Heart right ventricle (tissue), 16 donors: Measurements from ENCODE around the gene CSMD2. TPM values are rescaled to one million over a fixed set of nuclear protein-coding genes. Genes with fewer than 3 reads are reported as not detected.

Source experiments
- ATAC-seq, 8 donors: fragments of 200-7000 bp; cut with Tn5 transposase; one replicate each; pipeline ENCODE4 v1.9.1; 2020; ENCODE audit warnings: mild to moderate bottlenecking in 8 of 8, moderate library complexity in 8 of 8, moderate number of reproducible peaks in 1 of 8
- DNase-seq, 2 donors: peaks; one replicate each; pipeline ENCODE4 v3.0.0-alpha.2; 2020
- H3K27ac ChIP-seq, 10 donors: fragments of 200-600 bp; sonication (generic) in 2 of 10; one replicate each; pipeline versions ENCODE4 v1.5.0 to v1.8.0; 2020 to 2022; ENCODE audit warnings: mild to moderate bottlenecking in 3 of 10
- H3K27me3 ChIP-seq, 7 donors: fragments of 200-600 bp; one replicate each; pipeline ENCODE4 v1.8.0; 2021 to 2022; ENCODE audit warnings: mild to moderate bottlenecking in 2 of 7
- H3K36me3 ChIP-seq, 9 donors: fragments of 200-600 bp; sonication (generic) in 1 of 9; one replicate each; pipeline versions ENCODE4 v1.5.0 to v1.8.0; 2020 to 2022; ENCODE audit warnings: mild to moderate bottlenecking in 2 of 9
- H3K4me1 ChIP-seq, 9 donors: fragments of 200-600 bp; sonication (generic) in 1 of 9; one replicate each; pipeline versions ENCODE4 v1.5.0 to v1.8.0; 2020 to 2022; ENCODE audit warnings: mild to moderate bottlenecking in 4 of 9
- H3K4me3 ChIP-seq, 10 donors: fragments of 200-600 bp; sonication (generic) in 2 of 10; one replicate each; pipeline versions ENCODE4 v1.5.0 to v1.8.0; 2020 to 2022; ENCODE audit warnings: mild to moderate bottlenecking in 7 of 10, moderate library complexity in 2 of 10
- H3K9me3 ChIP-seq, 11 donors: fragments of 200-600 bp in 10 of 11; sonication (generic) in 2 of 11; one replicate each; pipeline versions ENCODE4 v1.5.0 to v1.8.0; 2013 to 2022; ENCODE audit warnings: mild to moderate bottlenecking in 2 of 11, control low read depth in 1 of 11, moderate library complexity in 1 of 11
- CTCF ChIP-seq, 9 donors: fragments of 200-600 bp; sonication (generic) in 2 of 9; IDR thresholded peaks; one replicate each; pipeline versions ENCODE4 v1.5.0 to v1.8.0; 2021 to 2022; ENCODE audit warnings: antibody characterized with exemption in 9 of 9, mild to moderate bottlenecking in 5 of 9, moderate library complexity in 1 of 9
- WGBS, 2 donors: extraction: QIAGEN DNeasy Blood & Tissue Kit; methylation state at CpG; one replicate each; pipeline ENCODE4 v1.1.7; 2013; ENCODE audit warnings: inconsistent platforms in 1 of 2; 5-methylcytosine and 5-hydroxymethylcytosine counted together
- intact Hi-C, 10 donors: fragments of 100-400 bp; cut with DNase I; formaldehyde crosslinking; loops; one replicate each; pipeline versions ENCODE4 v1.11.1 to v1.14.2; 2022
- polyA plus RNA-seq, 2 donors: library from polyadenylated mRNA; stranded (reverse); fragments of 200-250 nt; gene quantifications; one replicate each; pipeline ENCODE4 v1.2.3, GENCODE V29; 2013
- total RNA-seq, 10 donors: library from RNA; stranded (reverse); fragmentation: NEBNext Ultra II Directional in 3 of 10; extraction: Animal tissue kit (Norgen Biotek cat#: 25700) in 3 of 10; gene quantifications; one replicate each; pipeline versions ENCODE4 v1.2.1 to v1.2.4, GENCODE V29; 2021 to 2023
- donor health status: Arrhythmogenic right ventricular cardiomyopathy.
- donor health status: ischemic (EF 13 %, LVEDD 7.1; RV severe dilation, severe dysfunction).
- donor health status: healthy with polysubstance abuse.
- donor health status: DM: no; HTN: yes; CAD: no.
- donor health status: DM: no; HTN: no; CAD: no.
- donor health status: ischemic (EF 25% LVEDD 6.9; RV normal size, moderate dysfunction).
- donor health status: ischemic (EF 25% LVEDD 5.7; RV mildly dilated, moderate dysfunction).
- donor health status: healthy.
- donor health status: DM: yes; HTN: yes; CAD: no.
- donor health status: Ischemic cardiomyopathy.
- donor health status: ischemic (EF 35%, LVEDD 5.7; RV mildly dilated, moderate dysfunction).
- donor health status: nonischemic (EF 11% LVEDD 7.7; RV severe dilation, severe dysfunction).
- donor health status: DM: yes; HTN: yes; CAD: no.
- donor health status: PGD.
- donor health status: ischemic (EF 29% LVEDD 5.4; RV normal size, mild dysfunction).
- donor health status: nonischemic (EF 23%, LVEDD 6.1; RV moderate dilation, normal function).

Gene CSMD2
- total and polyA plus RNA-seq, 12 donors = 0.04 to 0.97 (median 0.14) TPM; not detected in 1

GRCh38 chr1:33634143-33634542, 530.9 kb downstream of the CSMD2 start:
- 86 to 94% methylated on average over 5 of the region's 5 CpGs for WGBS, 2 donors
- Histone ChIP-seq H3K27me3 (peaks cover 0 to 26% (median 0%) of the 10 kb centered on the region in 7 donors), H3K4me1 (peaks cover 0 to 7% (median 0%) of the 10 kb centered on the region in 9 donors), H3K4me3 (no peak overlapping the region), H3K9me3 (no peaks in the 10 kb centered on the region), H3K36me3 (no peaks in the 10 kb centered on the region), H3K27ac (no peak overlapping the region)
- peak in 1 of 8 donors; percentile 13 for ATAC-seq
- no peak for TF ChIP-seq CTCF (IDR thresholded peaks at IDR 0.05)
- intact Hi-C loops = loop anchor here in 9 of 10 donors (5.0 to 10.0 kb wide), 6 partner anchors 528 to 1111 kb away; partner anchors contain the start of gene CSMD2 (in 1 of the 9)
- no peak for DNase-seq

GRCh38 chr1:33633019-33633801, 531.8 kb downstream of the CSMD2 start:
- H3K4me3 ChIP-seq = no peak overlapping the region
- peaks cover 0 to 26% (median 0%) of the 10 kb centered on the region in 7 donors for H3K27me3 ChIP-seq
- peak; percentile 88 to 100 (median 99) for TF ChIP-seq CTCF (IDR thresholded peaks at IDR 0.05)
- H3K27ac ChIP-seq = no peak overlapping the region
- DNase-seq = peak; percentile 81 to 90
- no peaks in the 10 kb centered on the region for H3K36me3 ChIP-seq
- intact Hi-C loops = loop anchor here in 9 of 10 donors (2.0 to 10.0 kb wide), 7 partner anchors 529 to 1112 kb away; partner anchors contain the start of gene CSMD2 (in 1 of the 9)
- H3K4me1 ChIP-seq = peaks cover 0 to 7% (median 0%) of the 10 kb centered on the region in 9 donors
- ATAC-seq = peak; percentile 59 to 91 (median 85)
- H3K9me3 ChIP-seq = no peaks in the 10 kb centered on the region
- 35 to 37% methylated on average over 29 of the region's 29 CpGs for WGBS, 2 donors

- no peak for TF ChIP-seq CTCF (IDR thresholded peaks at IDR 0.05)
- H3K27ac ChIP-seq = no peak overlapping the region
- ATAC-seq = no peak
- intact Hi-C loops = loop anchor here in 9 of 10 donors (5.0 to 10.0 kb wide), 6 partner anchors 532 to 1114 kb away; partner anchors contain the start of gene CSMD2 (in 1 of the 9)
- H3K4me3 ChIP-seq = no peak overlapping the region
- no peaks in the 10 kb centered on the region for H3K36me3 ChIP-seq
- no peak for DNase-seq
- no peaks in the 10 kb centered on the region for H3K9me3 ChIP-seq
- WGBS, 2 donors = 59 to 68% methylated on average over 1 of the region's 1 CpG
- peaks cover 0 to 26% (median 0%) of the 10 kb centered on the region in 7 donors for H3K27me3 ChIP-seq
- H3K4me1 ChIP-seq = peaks cover 0 to 15% (median 0%) of the 10 kb centered on the region in 9 donors
Measured at GRCh38 chr1:33630686-33631085, 534.3 kb downstream of the CSMD2 start.

GRCh38 chr1:33626801-33627200, 538.2 kb downstream of the CSMD2 start:
- WGBS, 2 donors = 56 to 60% methylated on average over 4 of the region's 4 CpGs
- TF ChIP-seq CTCF (IDR thresholded peaks at IDR 0.05) = no peak
- Histone ChIP-seq H3K36me3 (no peaks in the 10 kb centered on the region), H3K27ac (no peak overlapping the region), H3K9me3 (no peaks in the 10 kb centered on the region), H3K4me1 (peaks cover 0 to 9% (median 0%) of the 10 kb centered on the region in 9 donors), H3K4me3 (no peak overlapping the region), H3K27me3 (peaks cover 0 to 16% (median 0%) of the 10 kb centered on the region in 7 donors)
- no peak for DNase-seq
- intact Hi-C loops = loop anchor here in 1 of 10 donors (10.0 kb wide), 1 partner anchor 132 kb away; no protein-coding TSS in a partner anchor
- ATAC-seq = peak in 2 of 8 donors; percentile 37 to 39
